Stimulated activated CD4-positive, alpha-beta T cell treated with anti-CD3 and anti-CD28 coated beads, Interleukin-2, amount 100 ng/mL, for 24 hours (primary cell): Measurements from ENCODE around the gene NKX1-1.
"Not testable (repeated sequence)": the region's sequence is repeated elsewhere in the genome, so short reads cannot be mapped to it uniquely, and the experiment has no call there.

ENCODE experiments used
- DNase-seq, 2 donors: peaks; one replicate each; pipeline ENCODE4 v3.0.0-alpha.2; 2020

The NKX1-1 gene

DNA sequence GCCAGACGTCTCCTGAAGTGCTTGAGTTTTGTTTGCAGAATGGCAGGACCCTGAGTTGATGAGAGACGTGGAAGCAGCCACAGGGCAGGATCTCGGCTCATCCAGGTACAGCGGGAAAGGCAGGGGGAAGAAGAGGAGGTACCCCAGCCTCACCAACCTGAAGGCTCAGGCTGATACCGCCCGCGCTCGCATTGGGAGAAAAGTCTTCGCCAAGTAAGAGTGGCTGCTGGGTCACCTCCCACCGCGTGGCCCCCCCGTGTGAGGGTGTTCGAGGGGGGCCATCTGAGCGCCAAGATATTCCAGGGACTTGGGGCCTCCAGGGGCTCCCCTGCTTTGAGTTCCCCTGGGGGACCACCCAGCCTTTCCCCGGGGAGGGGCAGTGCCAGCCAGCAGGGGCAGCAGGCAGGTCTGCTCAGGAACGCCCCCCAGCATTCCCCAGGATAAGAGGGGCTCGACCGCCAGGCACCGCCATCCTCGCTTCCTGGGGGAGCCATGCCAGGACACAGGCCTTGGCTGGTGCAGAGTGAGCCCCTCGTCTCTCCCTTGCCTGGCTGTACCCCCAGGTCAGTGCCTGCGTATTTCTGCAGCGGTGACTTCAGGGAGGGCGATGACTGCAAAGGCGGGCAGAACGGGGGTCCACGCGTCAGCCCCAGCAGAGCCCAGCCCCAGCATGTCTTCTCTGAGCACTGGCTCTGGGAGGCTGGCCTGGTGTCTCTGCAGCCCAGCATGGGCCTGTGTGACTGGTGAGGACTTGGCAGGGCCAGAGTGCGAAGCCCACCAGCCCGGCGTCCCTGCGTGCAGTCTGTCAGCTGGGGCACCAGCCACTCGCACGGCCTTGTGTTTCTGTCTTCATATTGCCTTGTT is 22.3 kb downstream of the NKX1-1 start:
- DNase-seq, result no peak

DNA sequence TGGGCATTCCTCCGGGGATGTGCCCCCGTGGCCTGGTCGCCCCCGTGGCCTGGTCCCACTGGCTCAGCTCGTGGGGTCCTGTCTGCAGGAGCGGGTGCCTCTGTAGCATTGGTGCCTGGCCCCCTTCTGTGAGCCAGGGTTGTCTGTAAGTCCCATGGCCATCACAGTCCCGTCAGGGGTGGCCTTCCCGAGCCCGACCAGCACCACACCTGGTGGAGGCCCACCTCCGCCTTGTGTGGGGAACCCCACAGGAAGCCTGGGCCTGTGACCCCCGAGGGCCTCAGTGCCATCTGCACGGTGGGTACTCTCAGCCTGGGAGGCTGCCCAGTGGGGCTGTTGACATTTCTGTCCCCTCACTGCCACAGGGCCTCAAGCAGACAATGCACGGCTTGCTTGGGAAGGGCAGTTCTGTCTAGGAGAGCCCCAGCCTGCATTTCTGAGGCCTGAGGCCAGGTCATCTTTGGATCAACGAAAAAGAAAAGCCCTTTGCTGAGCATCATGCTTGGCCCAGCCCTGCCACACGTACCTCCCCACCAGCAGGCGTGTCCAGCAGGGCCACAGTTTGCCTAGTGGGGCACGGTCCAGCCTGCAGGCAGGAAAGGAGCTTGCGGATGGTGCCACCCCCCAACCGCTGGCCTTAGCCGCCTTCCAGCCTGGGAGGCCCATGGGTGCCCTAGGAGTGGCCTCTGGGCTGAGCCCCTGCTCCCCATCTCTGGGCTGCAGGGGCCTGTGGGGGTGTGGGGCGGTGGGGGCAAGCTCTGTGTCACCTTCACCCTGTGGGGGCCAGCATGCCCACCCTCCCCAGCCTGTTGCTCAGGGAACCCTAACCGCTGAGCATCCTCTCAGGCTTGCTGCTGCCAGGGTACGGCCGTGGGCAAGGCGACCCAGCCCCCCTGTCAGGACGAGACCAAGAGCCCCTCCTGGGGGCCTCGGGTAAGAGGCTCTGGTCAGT is 23.2 kb downstream of the NKX1-1 start:
- no peak for DNase-seq

DNA sequence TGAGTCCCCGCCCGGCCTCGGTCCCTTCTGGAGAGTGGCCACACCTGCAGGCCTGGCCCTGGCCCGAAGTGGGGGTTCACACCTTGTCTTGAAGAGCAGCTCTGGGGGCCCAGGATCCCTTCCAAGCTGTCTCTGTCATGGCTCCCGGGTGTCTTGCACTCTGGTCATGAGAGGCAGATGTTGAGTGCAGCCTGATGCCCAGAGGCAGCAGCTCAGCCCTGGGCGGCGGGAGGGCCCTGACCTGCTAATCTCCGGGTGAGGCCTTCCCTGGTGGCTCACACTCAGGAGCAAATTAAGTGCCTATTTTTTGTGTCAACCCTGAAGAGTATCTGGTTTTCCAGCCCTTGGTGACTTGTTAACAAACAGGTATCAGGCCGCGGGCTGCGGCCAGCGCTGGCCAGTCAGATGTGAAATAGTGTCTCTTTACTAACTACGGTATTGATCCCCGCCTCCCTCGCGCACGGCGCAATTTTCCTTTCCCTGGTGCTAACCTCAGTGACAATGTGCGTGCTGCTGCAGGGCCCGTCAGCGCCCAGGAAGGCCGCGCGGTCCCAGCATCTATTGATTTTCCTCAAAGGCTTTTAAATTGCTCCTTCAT is 24.2 kb downstream of the NKX1-1 start:
- no peak for DNase-seq

DNA sequence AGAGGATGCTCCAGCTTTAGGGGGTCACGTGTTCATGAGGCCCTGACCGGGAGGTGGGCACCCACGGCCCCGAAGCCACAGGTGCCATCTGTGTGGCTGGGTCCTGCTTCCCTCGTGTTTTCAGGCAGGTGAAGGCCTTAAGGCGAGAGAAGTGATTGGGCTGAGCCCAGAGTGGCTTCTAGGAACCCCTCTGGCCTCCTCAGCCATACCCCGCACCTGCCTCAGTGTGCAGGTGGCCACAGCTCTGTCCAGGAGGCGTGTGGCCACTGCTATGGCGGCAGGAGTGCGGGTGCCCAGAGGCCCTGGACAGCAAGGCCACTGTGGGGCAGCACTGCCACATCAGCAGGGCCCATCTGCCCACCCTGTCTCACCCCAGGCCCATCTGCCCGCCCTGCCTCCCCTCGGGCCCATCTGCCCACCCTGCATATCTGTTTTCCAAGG is 25.0 kb downstream of the NKX1-1 start:
- DNase-seq, result no peak

- no peak for DNase-seq
Observed at GRCh38 chr4:1380368-1381151, 25.7 kb downstream of the NKX1-1 start.

- DNase-seq, result no peak
Observed at GRCh38 chr4:1379801-1380331, 26.4 kb downstream of the NKX1-1 start.

- no peak for DNase-seq
Observed at GRCh38 chr4:1379351-1379781, 26.9 kb downstream of the NKX1-1 start.

DNA sequence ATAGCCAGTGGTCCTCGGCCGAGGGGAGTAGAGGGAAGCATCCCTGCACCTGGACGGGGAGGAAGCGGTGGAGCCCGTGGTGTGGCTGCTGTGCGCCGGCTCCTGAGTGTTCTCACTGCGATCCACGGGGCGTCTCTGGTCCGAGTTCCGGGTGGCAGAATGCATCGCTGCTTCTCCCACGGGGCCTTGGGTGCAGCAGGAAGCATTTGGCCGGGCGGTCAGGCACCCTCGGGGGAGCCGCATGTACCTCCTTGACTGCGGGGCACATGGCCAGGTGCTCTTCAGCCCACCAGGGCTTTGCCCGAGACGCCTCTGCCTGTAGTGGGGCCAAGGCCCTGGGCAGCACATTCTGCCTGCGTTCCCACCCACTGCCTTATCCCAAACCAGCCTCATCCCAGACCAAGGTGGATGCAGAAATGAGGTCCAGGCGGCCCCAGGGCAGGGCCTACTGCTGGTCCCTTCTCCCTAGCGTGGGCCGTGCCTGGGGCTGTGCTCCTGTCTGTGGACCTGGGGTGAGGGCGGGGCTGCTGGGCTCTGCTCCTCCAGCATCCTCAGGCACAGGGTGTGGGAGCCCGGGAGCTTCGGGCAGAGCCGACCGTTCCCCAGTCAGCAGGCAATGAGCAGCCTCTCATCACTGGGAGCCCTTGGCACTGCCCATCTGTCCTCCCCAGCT is 27.5 kb downstream of the NKX1-1 start:
- no peak for DNase-seq

GRCh38 chr4:1377606-1378261 is 28.5 kb downstream of the NKX1-1 start:
- DNase-seq, result no peak

- DNase-seq, result no peak
Observed at GRCh38 chr4:1376841-1377605, 29.2 kb downstream of the NKX1-1 start.

GRCh38 chr4:1376391-1376840 is 29.8 kb downstream of the NKX1-1 start:
- DNase-seq, result no peak

DNA sequence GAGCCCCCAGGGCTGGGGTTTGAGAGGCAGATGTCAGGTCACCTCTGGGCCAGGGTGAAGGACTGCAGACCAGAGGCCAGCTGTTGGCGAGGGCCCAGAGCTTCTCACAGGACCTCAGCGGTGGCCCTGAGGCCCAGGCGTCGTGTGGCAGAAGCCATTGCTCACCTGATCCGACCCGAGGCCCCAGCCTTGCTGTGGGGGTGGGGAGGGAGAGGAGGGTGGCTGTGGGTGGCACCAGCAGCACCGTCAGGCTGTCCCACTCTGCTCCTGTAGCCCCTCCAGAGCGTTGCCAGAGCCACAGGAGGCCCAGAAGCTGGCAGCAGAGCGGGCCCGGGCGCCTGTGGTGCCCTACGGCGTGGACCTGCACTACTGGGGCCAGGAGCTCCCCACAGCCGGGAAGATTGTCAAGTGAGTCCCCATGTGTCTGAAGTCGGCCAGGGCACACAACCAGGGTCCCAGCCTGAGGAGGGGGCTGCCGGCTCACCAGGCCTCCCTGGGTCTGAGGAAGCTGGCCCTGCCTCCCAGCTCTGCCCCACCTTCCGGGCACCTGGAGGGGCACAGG is 30.4 kb downstream of the NKX1-1 start:
- no peak for DNase-seq

DNA sequence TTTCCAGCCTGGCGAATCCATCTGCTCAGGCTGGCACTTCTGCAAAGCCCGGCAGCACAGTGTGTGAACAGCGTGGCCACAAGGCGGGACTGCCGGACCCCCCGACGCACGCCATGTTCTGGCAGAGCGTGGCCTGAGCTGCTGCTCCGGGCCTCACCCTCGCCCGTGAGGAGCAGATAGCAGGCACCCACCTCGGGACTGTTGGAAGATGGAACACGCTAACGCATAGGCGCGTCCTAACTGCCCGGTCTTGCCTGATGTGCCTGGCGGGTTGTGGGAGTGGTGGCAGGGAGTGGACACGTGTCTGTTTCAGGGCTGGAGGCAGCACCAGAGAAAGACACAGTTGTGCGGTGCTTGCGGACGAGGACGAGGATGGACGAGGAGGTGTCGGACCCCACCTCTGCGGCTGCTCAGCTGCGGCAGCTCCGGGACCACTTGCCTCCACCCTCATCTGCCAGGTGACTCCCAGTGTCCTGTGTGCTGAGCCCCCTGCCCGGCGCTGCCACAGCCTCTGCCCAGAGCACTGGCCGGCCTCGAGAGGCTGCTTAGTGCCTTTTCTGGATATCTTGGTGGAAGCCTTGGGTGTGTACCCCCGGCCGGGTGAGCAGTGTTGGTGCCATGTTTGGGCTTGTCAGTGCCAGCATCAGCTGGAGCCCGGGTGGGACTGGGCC is 31.1 kb downstream of the NKX1-1 start:
- DNase-seq, result no peak

GRCh38 chr4:1374706-1375045 is 31.6 kb downstream of the NKX1-1 start:
- DNase-seq, result no peak

GRCh38 chr4:1373892-1374705 is 32.1 kb downstream of the NKX1-1 start:
- DNase-seq, result no peak

DNA sequence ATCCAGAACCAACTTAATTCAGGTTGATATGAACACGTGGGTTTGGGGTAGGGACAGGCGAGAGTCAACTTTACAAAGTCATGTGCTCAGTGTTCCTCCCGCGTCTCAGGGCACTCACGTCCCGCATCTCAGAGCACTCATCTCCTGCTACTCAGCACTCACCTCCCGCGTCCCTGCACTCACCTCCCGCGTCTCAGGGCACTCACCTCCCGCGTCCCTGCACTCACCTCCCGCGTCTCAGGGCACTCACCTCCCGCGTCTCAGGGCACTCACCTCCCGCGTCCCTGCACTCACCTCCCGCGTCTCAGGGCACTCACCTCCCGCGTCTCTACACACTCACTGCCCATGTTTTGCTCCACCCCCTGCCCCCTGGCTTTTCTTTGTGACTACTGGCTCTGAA is 33.7 kb downstream of the NKX1-1 start:
- not testable (repeated sequence) for DNase-seq

DNA sequence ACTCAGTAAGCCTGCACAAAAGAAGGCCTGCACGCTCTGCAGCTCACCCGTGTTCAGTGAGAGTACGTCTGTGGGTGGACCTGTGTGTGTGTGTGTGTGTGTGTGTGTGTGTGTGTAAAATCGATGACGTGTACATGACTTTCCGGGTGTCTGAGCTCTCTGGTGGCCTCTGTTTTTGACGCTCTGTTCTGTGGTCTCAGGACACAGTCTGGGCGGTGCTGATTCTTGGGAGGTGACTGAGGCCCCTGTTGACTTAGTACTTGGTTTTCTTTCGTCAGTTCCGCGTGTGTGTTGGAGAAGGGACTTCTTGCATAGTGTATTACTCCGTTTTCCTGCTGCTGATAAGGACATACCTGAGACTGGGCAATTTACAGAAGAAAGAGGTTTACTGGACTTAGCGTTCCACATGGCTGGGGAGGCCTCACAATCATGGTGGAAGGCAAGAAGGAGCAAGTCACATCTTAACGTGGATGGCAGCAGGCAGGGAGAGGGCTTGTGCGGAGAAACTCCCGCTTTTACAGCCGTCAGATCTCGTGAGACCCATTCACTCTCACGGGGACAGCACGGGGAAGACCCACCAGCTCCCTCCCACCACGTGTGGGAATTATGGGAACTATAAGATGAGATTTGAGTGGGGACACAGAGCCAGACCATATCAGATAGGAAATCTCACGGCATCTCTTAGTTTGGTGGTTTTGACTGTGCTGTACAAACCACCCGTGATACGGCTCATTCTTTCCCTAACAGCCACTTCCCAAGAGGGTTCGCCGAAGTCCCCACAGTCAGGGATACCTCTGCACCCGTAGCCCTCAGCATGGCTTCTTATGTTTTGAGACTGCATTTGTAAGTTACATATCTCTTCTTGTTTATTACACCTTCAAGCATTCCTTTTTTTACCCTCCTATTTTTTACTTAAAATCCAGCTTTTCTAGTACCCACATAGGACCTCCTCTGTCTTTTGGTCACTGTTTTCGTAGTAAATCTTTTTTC is 34.8 kb downstream of the NKX1-1 start:
- DNase-seq, result no peak
